Bronchial epithelial cell (primary cell): ENCODE data around the gene AHNAK2. TPM values are rescaled to one million over a fixed set of nuclear protein-coding genes. Genes with fewer than 3 reads are reported as not detected.
A peak's percentile ranks its signal among the peaks of the same experiment; 100 is the strongest.

Source experiments
- DNase-seq: peaks from one replicate; pipeline ENCODE4 v3.0.0-alpha.2; 2010; ENCODE audit warnings: low read depth
- FAIRE-seq: peaks from 2 replicates; lab custom pipeline; 2011; peaks lifted over from hg19 to GRCh38; lab: Jason Lieb, UNC
- H3K27me3 ChIP-seq: 2 replicates; pipeline ENCODE4 v1.5.1; 2011; ENCODE audit warnings: low read length; ENCODE audit not compliant: control insufficient read depth, insufficient read depth
- H3K36me3 ChIP-seq: 2 replicates; pipeline ENCODE4 v1.5.1; 2011; ENCODE audit warnings: low read length; ENCODE audit not compliant: control insufficient read depth, insufficient read depth
- H3K4me3 ChIP-seq: 2 replicates; pipeline ENCODE4 v1.5.1; 2011; ENCODE audit warnings: mild to moderate bottlenecking, low read depth, low read length, control low read depth
- CTCF ChIP-seq: IDR thresholded peaks from 2 replicates; pipeline ENCODE4 v1.5.1; 2011; ENCODE audit warnings: mild to moderate bottlenecking, moderate library complexity, low read length, control low read depth, inconsistent platforms; ENCODE audit not compliant: insufficient read depth, severe bottlenecking
- total RNA-seq: library from RNA; depleted of rRNA; stranded (reverse); fragments of >200 nt; gene quantifications from 2 replicates; pipeline ENCODE4 v1.2.1, GENCODE V29; 2014

The AHNAK2 gene
- total RNA-seq, 1 donor from 2014 or later: 367 TPM

GRCh38 chr14:104971447-104972240, 6.5 kb downstream of the AHNAK2 start:
- Histone ChIP-seq H3K36me3 (peaks cover 4% of the 10 kb centered on the region), H3K27me3 (no peaks in the 10 kb centered on the region), H3K4me3 (no peak overlapping the region)
- no peak for TF ChIP-seq CTCF
- DNase-seq: no peak
- FAIRE-seq: no peak

- DNase-seq: peak; percentile 86
- TF ChIP-seq CTCF: no peak
- Histone ChIP-seq H3K27me3 (no peaks in the 10 kb centered on the region), H3K36me3 (peaks cover 13% of the 10 kb centered on the region), H3K4me3 (peak overlapping the region; percentile 72)
- no peak for FAIRE-seq
These were observed 7.7 kb downstream of the AHNAK2 start for GRCh38 chr14:104970231-104971068.

GRCh38 chr14:104969741-104970230, 8.4 kb downstream of the AHNAK2 start:
- peak overlapping the region; percentile 72 for H3K4me3 ChIP-seq
- peaks cover 13% of the 10 kb centered on the region for H3K36me3 ChIP-seq
- TF ChIP-seq CTCF: no peak
- DNase-seq (no peak), FAIRE-seq (no peak)
- H3K27me3 ChIP-seq: no peaks in the 10 kb centered on the region

- H3K4me3 ChIP-seq: peak overlapping the region; percentile 72
- DNase-seq: peak; percentile 93
- TF ChIP-seq CTCF: peak; percentile 51
- peaks cover 20% of the 10 kb centered on the region for H3K36me3 ChIP-seq
- no peaks in the 10 kb centered on the region for H3K27me3 ChIP-seq
- FAIRE-seq: peak; percentile 99
These were observed 9.4 kb downstream of the AHNAK2 start for GRCh38 chr14:104968541-104969401.

- DNase-seq (peak; percentile 53), FAIRE-seq (no peak)
- TF ChIP-seq CTCF: no peak
- H3K36me3 ChIP-seq: peaks cover 20% of the 10 kb centered on the region
- no peaks in the 10 kb centered on the region for H3K27me3 ChIP-seq
- peak overlapping the region; percentile 72 for H3K4me3 ChIP-seq
These were observed 10.0 kb downstream of the AHNAK2 start for GRCh38 chr14:104968153-104968527.
